Thoracic aorta (tissue), 2 donors: ENCODE results near the gene UGT1A8. TPM values are rescaled to one million over a fixed set of nuclear protein-coding genes. Genes with fewer than 3 reads are reported as not detected.
"Not testable (repeated sequence)": the region's sequence is repeated elsewhere in the genome, so short reads cannot be mapped to it uniquely, and the experiment has no call there.

ENCODE experiments used
- ATAC-seq: fragments of 150-250 bp; one replicate; pipeline ENCODE4 v1.8.0; 2017; ENCODE audit warnings: low read depth; ENCODE audit not compliant: insufficient number of reproducible peaks, low FRiP score
- DNase-seq: peaks from one replicate; pipeline ENCODE4 v3.0.0-alpha.2; 2020; ENCODE audit warnings: low spot score
- H3K27ac ChIP-seq, 2 donors: fragments of 200-600 bp; sonication (generic); 1 replicate in 1 of 2; 2 replicates in 1 of 2; pipeline ENCODE4 v1.5.1; 2016; ENCODE audit warnings: mild to moderate bottlenecking in 2 of 2, moderate library complexity in 2 of 2
- H3K27me3 ChIP-seq: fragments of 200-600 bp; sonication (generic); replicated peaks from 2 replicates; pipeline ENCODE4 v1.6.0; 2016; ENCODE audit warnings: mild to moderate bottlenecking; ENCODE audit not compliant: insufficient read depth
- H3K36me3 ChIP-seq: fragments of 200-600 bp; sonication (generic); one replicate; pipeline ENCODE4 v1.5.1; 2016
- H3K4me1 ChIP-seq, 2 donors: fragments of 200-600 bp; sonication (generic); 1 replicate in 1 of 2; 2 replicates in 1 of 2; pipeline versions ENCODE4 v1.5.1 to v1.6.0; 2016; ENCODE audit warnings: low read depth in 2 of 2, mild to moderate bottlenecking in 1 of 2; ENCODE audit not compliant: control insufficient read depth in 1 of 2
- H3K4me3 ChIP-seq: fragments of 200-600 bp; sonication (generic); 2 replicates; pipeline ENCODE4 v1.5.1; 2016; ENCODE audit warnings: mild to moderate bottlenecking
- H3K9me3 ChIP-seq: fragments of 200-600 bp; sonication (generic); 2 replicates; pipeline ENCODE4 v1.5.1; 2016
- CTCF ChIP-seq: fragments of 200-600 bp; sonication (generic); IDR thresholded peaks from one replicate; pipeline ENCODE4 v1.5.1; 2019; ENCODE audit warnings: antibody characterized with exemption
- total RNA-seq, 2 donors: library from RNA; depleted of rRNA; stranded (reverse); fragments of >200 nt; gene quantifications; one replicate each; pipeline versions ENCODE4 v1.1.0 to v1.2.3, GENCODE V29; 2016

UGT1A8 gene
- total RNA-seq, result not detected

- not testable (repeated sequence) for ATAC-seq, H3K27ac ChIP-seq, H3K4me1 ChIP-seq, H3K27me3 ChIP-seq, DNase-seq, H3K36me3 ChIP-seq, H3K9me3 ChIP-seq, H3K4me3 ChIP-seq
These were observed at the start of gene UGT1A8 for GRCh38 chr2:233617476-233617875. Gene UGT1A8 (plus strand): TSS chr2:233617633. CDS start chr2:233617708, 75 bp downstream.

- Histone ChIP-seq H3K36me3 (no peaks in the 10 kb centered on the region), H3K4me1 (no peaks in the 10 kb centered on the region), H3K9me3 (no peaks in the 10 kb centered on the region), H3K4me3 (no peak overlapping the region), H3K27me3 (no peaks in the 10 kb centered on the region), H3K27ac (no peak overlapping the region)
- DNase-seq (no peak), ATAC-seq (no peak)
- TF ChIP-seq CTCF, result no peak
These were observed 46.4 kb upstream of the UGT1A8 start for GRCh38 chr2:233571001-233571400.

GRCh38 chr2:233571462-233571861, 46.0 kb upstream of the UGT1A8 start:
- no peak for TF ChIP-seq CTCF
- no peak overlapping the region for H3K4me3 ChIP-seq
- DNase-seq (no peak), ATAC-seq (no peak)
- H3K27me3 ChIP-seq, result no peaks in the 10 kb centered on the region
- H3K36me3 ChIP-seq, result no peaks in the 10 kb centered on the region
- no peak overlapping the region for H3K27ac ChIP-seq
- H3K9me3 ChIP-seq, result no peaks in the 10 kb centered on the region
- no peaks in the 10 kb centered on the region for H3K4me1 ChIP-seq

GRCh38 chr2:233572468-233572867, 45.0 kb upstream of the UGT1A8 start:
- Histone ChIP-seq H3K36me3 (no peaks in the 10 kb centered on the region), H3K27ac (no peak overlapping the region), H3K4me3 (no peak overlapping the region), H3K27me3 (no peaks in the 10 kb centered on the region), H3K4me1 (no peaks in the 10 kb centered on the region), H3K9me3 (no peaks in the 10 kb centered on the region)
- DNase-seq (no peak), ATAC-seq (no peak)
- no peak for TF ChIP-seq CTCF

GRCh38 chr2:233577341-233577740, 40.1 kb upstream of the UGT1A8 start:
- H3K27ac ChIP-seq, result not testable (repeated sequence)

GRCh38 chr2:233583217-233583965, 34.0 kb upstream of the UGT1A8 start:
- not testable (repeated sequence) for H3K36me3 ChIP-seq, DNase-seq, H3K27ac ChIP-seq, H3K4me1 ChIP-seq, H3K27me3 ChIP-seq, H3K9me3 ChIP-seq, ATAC-seq, H3K4me3 ChIP-seq

More at GRCh38 chr2:233577341-233577740, 40.1 kb upstream of the UGT1A8 start:
- H3K27me3 ChIP-seq, H3K4me1 ChIP-seq, H3K36me3 ChIP-seq, H3K4me3 ChIP-seq, H3K9me3 ChIP-seq, DNase-seq, ATAC-seq: not testable (repeated sequence)

- H3K9me3 ChIP-seq, result no peaks in the 10 kb centered on the region
- H3K4me1 ChIP-seq, result no peaks in the 10 kb centered on the region
- H3K27me3 ChIP-seq, result no peaks in the 10 kb centered on the region
- no peaks in the 10 kb centered on the region for H3K36me3 ChIP-seq
- H3K4me3 ChIP-seq, result no peak overlapping the region
- DNase-seq (no peak), ATAC-seq (no peak)
- no peak for TF ChIP-seq CTCF
- H3K27ac ChIP-seq, result no peak overlapping the region
These were observed 33.2 kb upstream of the UGT1A8 start for GRCh38 chr2:233584210-233584609.
